ENCODE data around the gene ZNF367. TPM values are rescaled to one million over a fixed set of nuclear protein-coding genes. Genes with fewer than 3 reads are reported as not detected.

Gene ZNF367
- polyA plus RNA-seq, 1 of the 3 experiments (the other 2 are of a cell fraction), result 1.5 TPM

DNA sequence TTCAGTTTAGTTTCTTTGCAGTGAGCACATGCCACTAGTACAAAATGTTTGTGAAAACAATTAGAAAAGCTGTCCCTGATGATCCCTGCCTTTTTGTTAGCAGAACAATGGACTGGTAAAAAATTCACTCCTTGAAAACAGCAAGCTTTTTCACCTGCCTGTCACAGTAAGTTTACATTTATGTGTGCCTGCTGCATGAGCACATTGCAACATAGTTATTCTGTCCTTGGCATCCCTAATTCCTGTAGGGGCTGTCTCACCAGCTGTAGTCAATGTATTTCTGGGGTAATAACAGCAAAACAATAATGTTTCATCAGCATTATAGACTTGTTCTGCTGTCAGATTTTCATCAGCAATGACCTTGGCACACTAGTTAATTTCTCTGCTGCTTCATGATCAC lies 11.6 kb upstream of the ZNF367 start (continued):
- TF ChIP-seq, protein P1, sequence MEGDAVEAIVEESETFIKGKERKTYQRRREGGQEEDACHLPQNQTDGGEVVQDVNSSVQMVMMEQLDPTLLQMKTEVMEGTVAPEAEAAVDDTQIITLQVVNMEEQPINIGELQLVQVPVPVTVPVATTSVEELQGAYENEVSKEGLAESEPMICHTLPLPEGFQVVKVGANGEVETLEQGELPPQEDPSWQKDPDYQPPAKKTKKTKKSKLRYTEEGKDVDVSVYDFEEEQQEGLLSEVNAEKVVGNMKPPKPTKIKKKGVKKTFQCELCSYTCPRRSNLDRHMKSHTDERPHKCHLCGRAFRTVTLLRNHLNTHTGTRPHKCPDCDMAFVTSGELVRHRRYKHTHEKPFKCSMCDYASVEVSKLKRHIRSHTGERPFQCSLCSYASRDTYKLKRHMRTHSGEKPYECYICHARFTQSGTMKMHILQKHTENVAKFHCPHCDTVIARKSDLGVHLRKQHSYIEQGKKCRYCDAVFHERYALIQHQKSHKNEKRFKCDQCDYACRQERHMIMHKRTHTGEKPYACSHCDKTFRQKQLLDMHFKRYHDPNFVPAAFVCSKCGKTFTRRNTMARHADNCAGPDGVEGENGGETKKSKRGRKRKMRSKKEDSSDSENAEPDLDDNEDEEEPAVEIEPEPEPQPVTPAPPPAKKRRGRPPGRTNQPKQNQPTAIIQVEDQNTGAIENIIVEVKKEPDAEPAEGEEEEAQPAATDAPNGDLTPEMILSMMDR (IDR thresholded peaks at IDR 0.05), result no peak
- no peak for TF ChIP-seq MXI1 (IDR thresholded peaks at IDR 0.05; ENCODE audit: low read depth, low read length)
- TF ChIP-seq MEF2A (IDR thresholded peaks at IDR 0.05; ENCODE audit: borderline replicate concordance, low read depth), result no peak
- TF ChIP-seq SIN3A (IDR thresholded peaks at IDR 0.05; ENCODE audit: borderline replicate concordance, low read depth, low read length), result no peak
- TF ChIP-seq EZH2phosphoT487 (IDR thresholded peaks at IDR 0.05; ENCODE audit: borderline replicate concordance, low read depth), result no peak

- DNase-seq, result no peak
- Histone ChIP-seq H3K4me2 (no peak overlapping the region), H3K4me1 (ENCODE audit: control insufficient read depth in 1 of 2, insufficient read depth in 2 of 2, low read depth in 1 of 2, low read length in 1 of 2) (peaks cover 3 to 8% of the 10 kb centered on the region in 2 experiments; a peak in 3 of 4 replicates), H4K20me1 (ENCODE audit: insufficient read depth) (no peaks in the 10 kb centered on the region), H3K79me2 (ENCODE audit: insufficient read depth) (no peaks in the 10 kb centered on the region), H3F3A (replicated peaks; ENCODE audit: insufficient read depth) (peaks cover 4% of the 10 kb centered on the region), H3K4me3 (ENCODE audit: low read depth in 2 of 2, low read length in 1 of 2) (no peak overlapping the region), H3K27me3 (ENCODE audit: insufficient read depth) (no peaks in the 10 kb centered on the region), H3K9me2 (no peaks in the 10 kb centered on the region), H3K27ac (ENCODE audit: low read depth in 2 of 2, low read length in 1 of 2) (no peak overlapping the region), H2AFZ (ENCODE audit: low read depth) (no peak overlapping the region), H3K9me3 (no peaks in the 10 kb centered on the region), H3K36me3 (replicated peaks in 1 of 2; ENCODE audit: control insufficient read depth in 1 of 2, insufficient read depth in 2 of 2, low read length in 1 of 2) (no peaks in the 10 kb centered on the region), H3K9ac (no peak overlapping the region)
- WGBS (ENCODE audit: low lambda C conversion rate), result 91% methylated on average over 4 of the region's 4 CpGs
- POLR2A ChIA-PET, result no interaction called here
- TF ChIP-seq TAF1 (IDR thresholded peaks at IDR 0.05; ENCODE audit: borderline replicate concordance, low read depth, low read length) (no peak), SIN3A (IDR thresholded peaks at IDR 0.05; ENCODE audit: borderline replicate concordance, low read depth, low read length) (no peak), CHD2 (IDR thresholded peaks at IDR 0.05; ENCODE audit: low read length, partially characterized antibody) (no peak), MAX (IDR thresholded peaks at IDR 0.05; ENCODE audit: low read depth) (no peak), TEAD4 (IDR thresholded peaks at IDR 0.05; ENCODE audit: borderline replicate concordance, insufficient read depth) (no peak), FOSL2 (IDR thresholded peaks at IDR 0.05; ENCODE audit: borderline replicate concordance, low read depth) (no peak)
- CTCF ChIA-PET, result interaction anchor here (0.5 to 1.8 kb wide), 2 partner anchors 24 to 150 kb away, joined by 3 to 4 read pairs; partner anchors contain the start of gene HABP4
These were observed 7.5 kb upstream of the ZNF367 start for GRCh38 chr9:96425500-96426169.

- no peak for DNase-seq
- 92% methylated on average over 6 of the region's 6 CpGs for WGBS (ENCODE audit: low lambda C conversion rate)
- Histone ChIP-seq H3K4me2 (no peak overlapping the region), H3K36me3 (replicated peaks in 1 of 2; ENCODE audit: control insufficient read depth in 1 of 2, insufficient read depth in 2 of 2, low read length in 1 of 2) (no peaks in the 10 kb centered on the region), H3K27me3 (ENCODE audit: insufficient read depth) (no peaks in the 10 kb centered on the region), H3K4me1 (ENCODE audit: control insufficient read depth in 1 of 2, insufficient read depth in 2 of 2, low read depth in 1 of 2, low read length in 1 of 2) (peaks cover 11 to 17% of the 10 kb centered on the region in 2 experiments), H4K20me1 (ENCODE audit: insufficient read depth) (no peaks in the 10 kb centered on the region), H3K9me3 (no peaks in the 10 kb centered on the region), H3F3A (replicated peaks; ENCODE audit: insufficient read depth) (peaks cover 17% of the 10 kb centered on the region), H3K4me3 (ENCODE audit: low read depth in 2 of 2, low read length in 1 of 2) (no peak overlapping the region), H2AFZ (ENCODE audit: low read depth) (no peak overlapping the region), H3K27ac (ENCODE audit: low read depth in 2 of 2, low read length in 1 of 2) (no peak overlapping the region), H3K9me2 (no peaks in the 10 kb centered on the region), H3K79me2 (ENCODE audit: insufficient read depth) (no peaks in the 10 kb centered on the region), H3K9ac (no peak overlapping the region)
- ChIA-PET CTCF (interaction anchor here (1.1 kb wide), 1 partner anchor 195 kb away, joined by 4 read pairs; the partner anchor contains the start of gene CDC14B), POLR2A (no interaction called here)
- TF ChIP-seq RXRA (IDR thresholded peaks at IDR 0.05; ENCODE audit: borderline replicate concordance, low read depth) (no peak), FOSL2 (IDR thresholded peaks at IDR 0.05; ENCODE audit: borderline replicate concordance, low read depth) (no peak)
These were observed 5.8 kb upstream of the ZNF367 start for GRCh38 chr9:96423985-96424336.
